ENCODE results near the gene TEX48.

DNA sequence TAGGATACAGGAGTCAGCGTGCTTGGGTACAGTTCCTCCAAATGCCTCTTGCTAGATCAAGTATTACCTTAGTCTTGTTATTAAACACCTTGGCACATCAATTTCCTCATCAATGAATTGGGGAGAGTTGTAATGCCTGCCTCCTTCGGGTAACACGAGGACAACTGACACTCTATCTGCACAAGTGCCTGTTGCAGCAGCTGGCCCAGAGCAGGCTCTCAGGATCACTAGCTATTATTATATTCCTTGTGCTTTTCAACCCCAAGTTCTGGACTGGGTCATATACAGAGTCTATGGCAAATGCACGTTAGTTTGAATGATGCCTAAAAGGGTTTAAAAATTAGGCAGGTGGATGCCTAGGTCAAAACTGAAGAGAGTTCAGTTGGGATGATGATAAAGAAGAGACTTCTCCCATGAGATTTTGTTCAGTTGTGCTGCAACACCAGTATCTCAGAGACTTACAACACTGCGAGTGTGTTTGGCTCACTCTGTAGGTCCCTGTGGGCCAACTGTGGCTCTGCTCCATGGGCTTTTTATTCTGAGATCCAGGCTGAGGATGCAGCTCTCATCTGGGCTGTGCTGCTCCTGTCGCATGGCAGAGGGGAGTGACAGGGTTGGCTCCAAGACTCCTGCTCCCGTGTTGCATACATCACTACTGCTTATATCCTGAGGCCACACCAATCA is 41.1 kb upstream of the TEX48 start:
- TF ChIP-seq ZFP30 (CRISPR knock-in tag; IDR thresholded peaks at IDR 0.05) (no peak), ZNF565 (CRISPR knock-in tag; conservative IDR thresholded peaks at IDR 0.05; ENCODE audit: low read depth) (no peak), TCF4 (CRISPR knock-in tag; IDR thresholded peaks at IDR 0.05; ENCODE audit: borderline replicate concordance) (no peak), POU6F1 (CRISPR knock-in tag; IDR thresholded peaks at IDR 0.05; ENCODE audit: borderline replicate concordance, low read depth) (no peak), ISL1 (CRISPR knock-in tag; IDR thresholded peaks at IDR 0.05) (no peak), CSRNP3 (CRISPR knock-in tag; IDR thresholded peaks at IDR 0.05) (no peak), OSR1 (CRISPR knock-in tag; IDR thresholded peaks at IDR 0.05) (no peak), TOX (CRISPR knock-in tag; IDR thresholded peaks at IDR 0.05; ENCODE audit: borderline replicate concordance) (no peak)
- TF ChIP-seq, protein P1, sequence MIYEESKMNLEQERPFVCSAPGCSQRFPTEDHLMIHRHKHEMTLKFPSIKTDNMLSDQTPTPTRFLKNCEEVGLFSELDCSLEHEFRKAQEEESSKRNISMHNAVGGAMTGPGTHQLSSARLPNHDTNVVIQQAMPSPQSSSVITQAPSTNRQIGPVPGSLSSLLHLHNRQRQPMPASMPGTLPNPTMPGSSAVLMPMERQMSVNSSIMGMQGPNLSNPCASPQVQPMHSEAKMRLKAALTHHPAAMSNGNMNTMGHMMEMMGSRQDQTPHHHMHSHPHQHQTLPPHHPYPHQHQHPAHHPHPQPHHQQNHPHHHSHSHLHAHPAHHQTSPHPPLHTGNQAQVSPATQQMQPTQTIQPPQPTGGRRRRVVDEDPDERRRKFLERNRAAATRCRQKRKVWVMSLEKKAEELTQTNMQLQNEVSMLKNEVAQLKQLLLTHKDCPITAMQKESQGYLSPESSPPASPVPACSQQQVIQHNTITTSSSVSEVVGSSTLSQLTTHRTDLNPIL (CRISPR knock-in tag; IDR thresholded peaks at IDR 0.05; ENCODE audit: low read depth), result no peak

All from SK-N-SH treated with all-trans-retinoic acid at 6 μM for 48 hours (cell line).